Stimulated activated naive CD4-positive, alpha-beta T cell (primary cell): ENCODE data around the gene HSBP1L1.

ENCODE experiments used
- DNase-seq, 6 experiments: peaks; one replicate each; lab custom pipeline; 2025; lab: John Stamatoyannopoulos, UW

The HSBP1L1 gene

DNA sequence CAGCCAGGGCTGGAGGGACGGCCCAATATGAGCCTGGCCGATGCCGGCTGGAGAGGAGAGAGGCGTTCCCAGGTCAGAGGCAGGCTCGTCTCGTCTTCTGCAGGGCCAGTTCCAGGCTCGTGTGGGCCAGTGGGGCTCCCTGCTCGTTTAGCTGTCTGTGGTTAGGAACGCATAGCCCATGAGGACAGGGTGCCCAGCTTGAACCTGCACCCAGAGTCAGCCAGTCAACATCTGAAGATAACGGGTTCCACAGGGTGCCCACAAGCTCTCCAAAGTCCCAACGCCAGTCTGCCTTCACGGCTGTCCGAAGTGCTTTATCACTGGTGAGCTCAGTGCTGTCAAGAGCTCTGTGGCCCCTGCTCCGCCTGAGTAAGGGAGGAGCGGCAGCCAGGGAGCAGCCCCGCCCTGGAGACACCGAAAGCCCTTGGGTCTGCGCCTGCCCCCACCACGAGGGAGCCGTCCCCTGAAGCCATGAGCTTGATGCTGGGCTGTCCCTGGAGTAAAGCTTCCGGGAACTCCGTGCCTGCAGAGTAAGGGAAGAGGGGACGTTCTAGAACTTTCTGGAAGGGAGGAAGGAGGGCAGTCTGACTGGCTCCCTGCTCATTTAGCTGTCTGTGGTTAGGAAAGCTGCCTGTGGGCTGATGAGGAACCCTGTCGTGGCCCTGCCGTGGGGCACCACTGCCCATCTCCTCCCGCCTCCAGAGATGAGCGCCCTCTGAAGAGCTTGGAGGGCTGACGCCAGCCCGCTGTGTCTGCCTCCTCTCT is 2.7 kb upstream of the HSBP1L1 start:
- no peak for DNase-seq

DNA sequence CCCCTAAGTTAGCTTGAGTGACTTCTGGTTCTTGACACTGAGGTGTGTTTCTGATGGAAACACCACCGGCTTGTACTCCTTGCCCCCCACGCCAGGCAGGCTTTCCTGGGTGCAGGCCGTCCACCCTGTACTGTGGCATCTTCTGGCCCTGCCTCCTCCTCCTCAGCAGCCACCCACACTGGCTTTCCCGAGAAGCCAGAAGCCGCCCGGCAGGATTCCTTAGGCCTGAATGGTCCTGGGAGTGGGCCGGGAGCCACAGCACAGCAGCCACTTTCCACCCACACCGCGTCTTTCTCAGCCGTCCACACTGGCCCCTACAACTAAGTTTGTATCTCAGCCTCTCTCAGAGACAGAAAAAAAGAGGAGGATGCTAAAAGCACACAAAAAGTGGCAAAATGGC is 2.1 kb upstream of the HSBP1L1 start:
- DNase-seq, result no peak

DNA sequence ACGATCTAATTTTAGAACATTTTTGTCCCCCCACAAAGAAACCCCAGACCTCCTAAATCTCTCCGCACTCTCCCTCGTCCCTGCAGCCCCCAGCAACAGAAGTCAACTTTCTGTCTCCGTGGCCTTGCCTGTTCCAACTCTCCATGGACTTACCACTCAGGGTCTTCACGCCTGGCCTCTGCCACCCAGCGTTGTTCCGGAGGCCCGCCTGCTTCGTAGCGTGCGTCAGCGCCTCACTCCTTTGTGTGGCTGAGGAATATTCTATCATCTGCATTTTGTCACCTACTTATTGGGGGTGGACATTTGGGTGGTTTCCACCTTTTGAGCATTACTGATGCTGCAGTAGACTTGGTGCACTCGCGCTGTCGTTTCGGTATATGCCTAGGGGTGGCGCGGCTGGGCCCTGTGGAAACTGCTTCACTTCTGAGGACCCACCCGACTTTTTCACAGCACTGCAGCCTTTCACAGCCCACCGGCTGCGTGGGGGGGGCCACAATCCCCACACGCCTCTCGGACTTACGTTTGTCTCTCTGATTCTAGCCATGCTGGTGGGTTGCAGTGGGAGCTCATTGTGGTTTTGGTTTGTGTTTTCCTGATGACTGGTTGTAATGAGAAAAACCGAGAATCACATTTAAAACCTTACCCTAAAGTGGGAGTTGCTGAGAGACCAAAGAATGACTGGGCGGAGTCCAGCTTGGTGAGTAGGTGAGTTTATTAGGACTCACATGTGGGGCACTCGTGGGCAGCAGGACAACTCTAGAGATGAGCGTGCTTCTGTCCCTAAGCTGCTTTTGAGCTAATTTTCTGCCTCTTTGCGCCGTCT is 1.4 kb upstream of the HSBP1L1 start:
- no peak for DNase-seq

DNA sequence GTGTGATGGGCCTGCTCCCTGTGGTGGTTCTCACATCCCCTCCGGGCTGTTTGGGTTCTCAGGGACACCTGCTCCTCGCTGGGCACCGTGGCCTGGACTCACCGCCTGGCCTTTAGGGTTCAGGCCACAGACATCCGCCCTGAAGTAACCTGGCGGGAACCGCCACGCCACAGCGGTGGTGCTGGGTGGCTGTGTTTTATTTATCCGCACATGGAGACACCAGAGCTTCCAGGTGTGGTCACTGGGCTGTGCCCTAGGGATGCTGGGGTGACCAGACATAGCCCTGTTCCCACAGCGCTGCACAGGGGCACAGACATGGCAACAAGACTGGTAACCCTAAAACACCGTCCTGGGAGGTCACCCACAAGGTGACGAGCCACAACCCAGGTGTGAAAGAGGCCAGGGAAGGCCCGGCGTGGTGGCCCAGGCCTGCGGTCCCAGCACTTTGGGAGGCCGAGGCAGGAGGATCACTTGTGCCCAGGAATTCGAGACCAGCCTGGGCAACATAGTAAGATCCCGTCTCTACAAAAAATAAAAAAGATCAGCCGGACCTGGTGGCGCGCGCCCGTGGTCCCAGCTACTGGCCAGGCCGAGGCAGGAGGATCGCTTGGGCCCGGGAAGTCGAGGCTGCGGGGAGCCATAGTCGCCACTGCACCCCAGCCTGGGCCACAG is 649 bp upstream of the HSBP1L1 start:
- no peak for DNase-seq

DNA sequence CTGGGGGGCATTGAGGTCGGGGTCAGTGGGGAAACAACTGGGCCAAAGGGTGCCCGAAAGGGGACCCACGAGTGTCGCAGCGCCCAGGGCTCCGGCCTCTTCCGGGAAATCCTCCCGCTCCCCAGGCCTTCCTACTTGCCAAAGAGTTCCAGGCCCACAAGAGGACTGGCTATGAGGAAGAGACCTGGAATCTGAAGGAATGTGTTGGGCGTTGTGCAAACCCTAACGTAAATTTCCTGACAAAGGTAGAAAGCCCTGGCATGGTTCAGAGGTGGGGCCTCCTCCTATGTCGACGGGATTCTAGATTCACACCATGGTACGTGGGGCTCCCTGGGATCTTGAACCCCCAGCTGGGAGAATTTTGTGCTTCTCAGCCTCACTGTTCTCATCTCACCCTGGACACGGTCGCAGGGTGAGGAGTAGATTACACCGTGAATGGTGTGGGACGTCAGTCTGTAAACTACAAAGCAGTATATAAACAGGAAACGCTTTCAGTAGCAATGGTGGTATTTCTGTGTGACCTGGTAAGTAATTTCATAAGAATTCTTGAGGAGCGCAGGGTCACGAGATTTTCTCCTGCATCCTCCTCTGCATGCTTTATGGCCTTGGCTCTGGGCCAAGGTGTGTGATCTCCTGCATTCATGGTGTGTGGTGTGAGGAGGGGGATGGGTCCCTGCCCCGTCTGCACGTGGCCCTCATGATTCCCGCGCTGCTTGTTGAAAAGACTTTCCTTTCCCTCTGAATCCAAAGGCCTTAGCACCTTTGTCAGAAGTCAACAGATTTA is 868 bp downstream of the HSBP1L1 start:
- DNase-seq, result peak in 5 of 6 experiments; percentile 17 to 59 (median 32)

DNA sequence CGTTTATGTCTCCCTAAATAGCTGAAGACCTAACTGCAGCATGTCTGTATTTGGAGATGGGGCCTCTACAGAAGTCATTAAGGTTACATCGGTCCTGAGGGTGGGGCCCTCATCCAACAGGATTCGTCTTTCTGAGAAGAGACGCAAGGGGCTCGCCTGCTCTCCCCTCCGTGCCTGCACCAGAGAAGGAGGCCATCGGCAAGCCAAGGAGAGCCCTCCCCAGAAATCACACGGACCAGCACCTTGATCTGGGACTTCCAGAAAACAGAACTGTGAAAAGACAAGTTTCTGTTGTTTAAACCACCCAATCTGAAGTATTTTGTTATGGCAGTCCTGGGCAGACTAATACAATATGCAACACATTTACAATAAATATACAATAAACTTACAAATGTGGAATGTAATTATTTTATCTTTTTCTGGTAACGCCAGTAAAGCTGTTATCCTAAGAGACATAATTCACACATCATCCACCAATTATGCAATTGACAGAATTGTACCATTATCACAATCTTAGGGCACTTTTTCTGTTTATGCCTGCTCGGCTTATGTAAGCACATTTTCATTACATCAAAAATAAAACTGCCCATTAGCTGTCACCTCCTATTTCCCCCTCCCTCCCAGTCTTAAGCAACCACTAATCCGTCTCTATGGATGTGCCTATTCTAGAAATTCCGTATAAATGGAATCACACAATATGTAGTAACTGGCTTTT is 6.1 kb downstream of the HSBP1L1 start:
- no peak for DNase-seq

DNA sequence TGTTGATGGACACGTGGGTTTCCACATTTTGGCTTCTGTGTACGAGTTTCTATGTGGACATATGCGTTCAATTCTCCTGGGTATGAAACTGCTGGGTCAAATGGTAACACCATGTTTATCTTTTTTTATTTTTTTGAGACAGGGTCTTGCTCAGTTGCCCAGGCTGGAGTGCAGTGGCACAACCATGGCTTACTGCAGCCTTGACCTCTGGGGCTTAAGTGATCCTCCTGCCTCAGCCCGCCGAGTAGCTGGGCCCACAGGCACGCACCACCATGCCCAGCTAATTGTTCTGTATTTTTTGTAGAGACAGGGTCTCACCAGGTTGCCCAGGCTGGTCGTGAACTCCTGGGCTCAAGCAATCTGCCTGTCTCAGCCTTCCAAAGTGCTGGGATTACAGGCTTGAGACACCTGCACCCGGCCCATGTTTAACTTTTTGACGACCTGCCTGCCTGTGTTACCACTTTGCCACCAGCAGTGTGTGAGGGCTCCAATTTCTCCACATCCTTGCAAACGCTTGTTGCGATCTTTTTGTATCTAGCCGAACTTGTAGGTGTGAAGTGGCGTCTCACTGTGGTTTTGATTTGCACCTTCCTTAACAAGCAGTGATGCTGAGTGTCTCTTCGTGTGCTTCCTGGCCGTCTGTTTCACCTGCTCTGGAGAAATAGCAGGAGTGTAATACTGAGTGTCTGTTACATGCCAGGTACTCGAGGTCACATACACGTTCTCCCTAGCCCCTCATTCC is 6.9 kb downstream of the HSBP1L1 start:
- no peak for DNase-seq

DNA sequence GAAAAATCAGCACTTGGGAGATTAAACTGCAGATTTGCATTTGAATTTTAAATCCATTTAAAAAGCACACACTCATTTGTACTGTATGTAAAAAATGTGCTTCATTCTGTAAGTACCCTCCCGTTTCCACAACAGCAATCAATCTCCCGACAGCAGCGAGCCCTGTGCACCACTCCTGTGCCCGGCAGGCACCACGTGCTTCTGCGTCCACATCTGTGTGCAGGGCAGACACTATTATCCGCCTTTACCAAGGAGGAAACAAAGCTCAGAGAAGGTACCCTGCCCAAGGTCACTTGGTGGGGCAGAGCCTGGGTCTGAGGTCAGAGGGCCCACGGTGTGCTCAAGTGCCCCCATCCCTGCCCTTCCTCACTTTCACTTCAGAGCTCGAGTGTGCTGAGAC is 7.5 kb downstream of the HSBP1L1 start:
- no peak for DNase-seq

DNA sequence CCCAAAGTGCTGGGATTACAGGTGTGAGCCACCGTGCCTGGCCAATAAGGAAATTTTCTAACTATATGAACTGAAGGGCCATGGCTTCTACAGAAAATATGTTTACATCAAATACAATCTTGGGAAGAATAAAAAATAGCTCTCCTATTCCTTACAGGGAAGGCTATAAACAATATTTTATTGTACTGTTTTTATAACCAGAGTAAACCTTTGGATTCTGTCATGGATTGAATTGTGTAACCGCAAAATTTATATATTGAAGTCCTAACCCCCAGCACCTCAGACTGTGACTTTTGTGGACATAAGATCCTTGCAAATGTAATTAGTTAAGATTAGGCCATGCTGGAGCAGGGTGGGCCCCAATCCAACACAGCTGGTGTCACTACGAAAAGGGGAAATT is 8.3 kb downstream of the HSBP1L1 start:
- no peak for DNase-seq

DNA sequence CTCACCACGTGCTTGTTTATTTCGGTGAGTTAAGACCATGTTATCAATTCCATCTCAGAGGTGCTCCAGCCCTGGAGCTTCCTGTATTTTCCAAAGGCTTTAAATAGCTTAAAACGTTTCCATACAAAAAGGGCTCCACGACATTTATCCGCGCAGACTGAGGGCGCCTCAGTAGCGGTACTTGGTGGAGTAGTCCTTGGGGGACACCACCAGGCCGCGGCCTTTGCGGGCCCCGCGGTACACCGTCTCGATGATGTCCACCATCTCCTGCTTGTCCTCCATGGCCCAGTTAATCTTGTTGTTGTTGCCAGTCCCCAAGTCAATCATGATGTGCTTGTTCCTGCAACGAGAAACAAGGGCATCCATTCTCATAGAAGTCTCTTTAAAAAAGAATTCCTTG is 9.1 kb downstream of the HSBP1L1 start:
- no peak for DNase-seq

DNA sequence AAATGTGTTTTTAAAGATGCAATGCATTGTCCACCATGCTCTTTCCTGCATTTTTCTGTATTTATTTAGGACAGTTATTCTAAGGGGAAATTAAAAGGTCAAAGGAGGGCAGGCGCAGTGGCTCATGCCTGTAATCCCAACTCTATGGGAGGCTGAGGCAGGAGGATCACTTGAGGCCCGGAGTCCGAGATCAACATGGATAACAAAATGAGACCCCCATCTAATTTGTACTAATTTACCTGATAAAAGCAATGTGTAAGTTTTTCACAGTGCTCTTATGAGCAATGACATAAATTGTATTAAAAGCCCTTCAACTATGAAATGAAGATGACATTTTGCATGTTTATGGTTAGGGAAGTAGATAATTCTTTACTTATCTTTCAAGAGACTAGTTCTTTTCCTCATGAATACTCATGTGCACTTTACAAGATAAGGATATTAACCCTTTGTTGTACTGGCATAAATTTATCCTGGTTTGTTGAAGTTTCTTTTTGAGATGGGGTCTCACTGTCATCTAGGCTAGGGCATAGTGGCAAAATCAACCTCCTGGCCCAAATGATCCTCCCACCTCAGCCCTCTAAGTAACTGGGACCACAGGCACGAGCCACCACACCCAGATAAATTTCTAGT is 9.7 kb downstream of the HSBP1L1 start:
- DNase-seq, result no peak

DNA sequence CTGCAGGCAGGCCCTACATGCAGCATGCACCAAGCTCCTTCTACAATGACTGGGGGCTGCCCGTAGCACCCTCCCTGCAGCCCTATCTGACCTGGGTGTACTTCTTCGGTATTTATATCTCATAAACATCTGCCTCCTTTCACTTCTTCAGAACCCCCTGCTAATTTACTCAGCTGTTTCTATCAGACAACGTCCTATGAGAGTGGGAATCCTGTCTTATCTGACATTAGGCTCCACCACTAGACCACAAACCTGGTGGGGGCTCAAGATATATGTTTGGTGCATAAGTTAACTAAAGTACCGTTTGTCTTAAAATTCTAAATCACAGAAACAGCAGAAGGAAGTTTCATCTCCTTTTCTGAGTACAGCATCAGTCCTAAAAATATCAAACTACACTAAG is 10.6 kb downstream of the HSBP1L1 start:
- DNase-seq, result no peak

DNA sequence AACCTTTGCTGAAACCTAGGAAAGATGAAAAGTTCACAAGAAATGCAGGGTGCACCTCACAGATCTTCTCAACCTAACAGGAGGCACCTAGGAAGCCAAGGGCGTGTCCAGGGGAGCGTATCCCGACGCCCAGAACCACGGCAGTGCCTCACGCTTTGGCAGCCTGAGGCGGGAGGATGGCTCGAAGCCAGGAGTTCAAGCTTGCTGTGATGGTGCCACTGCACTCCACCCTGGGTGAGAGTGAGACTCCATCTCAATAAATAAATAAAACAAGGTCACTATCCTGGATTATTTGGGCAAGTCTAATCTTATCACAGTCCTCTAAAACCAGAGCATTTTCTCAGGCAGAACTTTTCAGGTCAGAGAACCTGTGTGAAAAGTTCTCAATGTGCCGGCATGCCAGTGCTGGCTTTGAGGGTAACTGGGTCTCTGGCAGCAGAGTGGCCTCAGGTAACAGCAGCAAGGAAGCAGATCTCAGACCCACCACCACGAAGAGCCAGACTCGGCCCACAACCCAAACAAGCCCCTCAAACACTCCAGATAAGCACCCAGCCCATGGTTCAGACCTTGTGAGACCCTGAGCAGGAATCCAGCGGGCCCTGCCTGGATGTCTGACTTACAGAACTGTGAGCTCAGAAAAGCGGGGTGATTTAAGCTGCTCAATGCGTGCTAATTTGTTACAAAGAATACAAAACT is 11.7 kb downstream of the HSBP1L1 start:
- no peak for DNase-seq

DNA sequence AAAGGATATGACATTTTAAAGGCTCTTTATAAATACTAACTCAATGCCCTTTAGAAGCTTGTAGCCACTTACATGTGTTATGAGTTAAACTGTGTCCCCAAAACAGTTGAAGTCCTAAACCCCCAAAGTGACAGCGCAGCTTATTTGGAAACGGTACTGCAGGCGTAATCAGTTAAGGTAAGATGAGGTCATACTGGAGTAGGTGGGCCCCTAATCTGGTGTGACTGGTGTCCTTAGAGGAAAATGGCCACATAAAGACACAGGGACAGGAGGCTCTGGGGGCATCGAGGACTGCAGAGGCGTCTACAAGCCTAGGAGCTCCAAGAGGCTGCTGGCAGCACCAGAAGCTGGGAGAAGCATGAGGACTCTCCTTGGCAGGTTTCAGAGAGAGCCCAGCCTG is 15.4 kb downstream of the HSBP1L1 start:
- DNase-seq, result no peak

DNA sequence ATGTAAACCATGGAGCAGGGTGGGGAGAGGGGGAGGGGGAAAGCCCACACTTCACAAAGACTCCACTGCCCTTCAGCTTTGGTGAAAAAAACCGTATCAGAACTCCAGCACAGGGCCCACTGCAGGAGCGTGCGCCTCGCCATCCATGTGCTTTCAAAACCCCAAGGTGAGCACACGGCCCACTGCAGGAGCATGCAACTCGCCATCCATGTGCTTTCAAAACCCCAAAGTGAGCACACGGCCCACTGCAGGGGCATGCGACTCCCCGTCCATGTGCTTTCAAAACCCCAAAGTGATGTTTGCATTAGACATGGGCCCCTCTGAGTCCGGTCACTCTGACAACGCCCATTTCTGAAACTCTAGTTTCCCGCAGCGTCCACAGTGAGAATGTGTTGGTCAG is 16.1 kb downstream of the HSBP1L1 start:
- DNase-seq, result no peak

DNA sequence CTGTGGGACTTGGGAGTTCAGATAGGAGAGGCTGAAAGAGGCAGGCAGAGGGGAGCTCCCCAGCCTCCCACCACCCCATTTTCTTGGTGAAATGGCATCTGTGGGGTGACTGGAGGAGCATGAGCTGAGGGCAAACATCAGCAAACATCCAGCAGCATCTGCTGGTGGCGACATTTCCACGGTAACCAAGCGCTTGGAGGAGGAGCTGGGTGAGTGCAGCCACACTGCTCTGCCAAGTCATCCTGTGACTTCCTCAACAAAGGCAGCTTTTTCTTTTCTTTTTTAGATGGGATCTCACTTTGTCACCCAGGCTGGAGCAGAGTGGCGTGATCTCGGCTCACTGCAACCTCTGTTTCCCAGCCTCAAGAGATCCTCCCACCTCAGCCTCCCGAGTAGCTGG is 18.3 kb downstream of the HSBP1L1 start:
- no peak for DNase-seq

DNA sequence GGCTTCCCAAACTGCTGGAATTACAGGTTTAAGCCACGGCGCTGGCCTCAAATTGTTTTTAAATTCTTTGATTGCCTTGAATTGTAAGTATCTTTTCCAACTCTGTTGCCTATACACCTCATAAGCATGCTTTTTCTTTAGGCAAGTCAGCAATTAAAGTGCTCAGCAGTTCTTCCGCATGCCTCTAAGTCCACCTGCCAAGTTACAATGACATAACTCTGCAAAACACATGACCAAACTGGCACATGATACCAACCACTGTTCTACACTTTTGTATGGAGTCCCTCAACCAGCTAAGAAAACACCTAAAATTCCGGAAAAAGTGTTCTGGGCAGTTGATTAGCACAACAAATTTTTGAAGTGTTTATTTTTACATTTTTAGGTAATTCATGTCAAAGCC is 18.8 kb downstream of the HSBP1L1 start:
- DNase-seq, result no peak

DNA sequence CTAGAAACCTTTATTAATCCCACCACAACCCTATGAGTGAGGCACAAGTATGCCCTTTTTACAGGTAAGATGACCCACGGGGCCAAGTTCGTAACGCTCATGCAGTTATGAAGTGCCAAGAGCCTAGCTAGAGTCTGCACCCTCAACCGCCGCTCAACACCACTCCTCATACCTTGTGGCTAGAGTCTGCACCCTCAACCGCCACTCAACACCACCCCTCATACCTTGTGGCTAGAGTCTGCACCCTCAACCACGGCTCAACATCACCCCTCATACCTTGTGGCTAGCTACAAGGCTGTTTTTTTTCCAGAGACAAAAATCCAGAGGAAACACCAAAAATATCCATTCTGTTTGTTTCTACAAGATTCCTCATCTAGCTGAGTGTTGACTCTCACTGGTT is 19.4 kb downstream of the HSBP1L1 start:
- DNase-seq, result no peak

DNA sequence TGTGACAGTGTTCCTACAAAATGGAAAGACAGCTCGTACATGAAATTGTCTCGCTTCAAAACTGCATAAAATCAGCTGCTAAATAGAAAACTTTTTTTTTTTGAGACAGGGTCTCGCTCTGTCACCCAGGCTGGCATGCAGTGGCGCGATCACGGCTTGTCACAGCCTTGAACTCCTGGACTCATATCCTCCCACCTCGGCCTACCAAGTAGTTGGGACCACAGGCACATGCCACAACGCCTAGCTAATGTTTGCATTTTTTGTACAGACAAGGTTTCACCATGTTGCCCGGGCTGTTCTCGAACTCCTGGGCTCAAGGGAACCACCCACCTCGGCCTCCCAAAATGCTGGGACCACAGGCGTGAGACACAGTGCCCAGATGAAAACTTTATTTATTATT is 20.7 kb downstream of the HSBP1L1 start:
- DNase-seq, result no peak

DNA sequence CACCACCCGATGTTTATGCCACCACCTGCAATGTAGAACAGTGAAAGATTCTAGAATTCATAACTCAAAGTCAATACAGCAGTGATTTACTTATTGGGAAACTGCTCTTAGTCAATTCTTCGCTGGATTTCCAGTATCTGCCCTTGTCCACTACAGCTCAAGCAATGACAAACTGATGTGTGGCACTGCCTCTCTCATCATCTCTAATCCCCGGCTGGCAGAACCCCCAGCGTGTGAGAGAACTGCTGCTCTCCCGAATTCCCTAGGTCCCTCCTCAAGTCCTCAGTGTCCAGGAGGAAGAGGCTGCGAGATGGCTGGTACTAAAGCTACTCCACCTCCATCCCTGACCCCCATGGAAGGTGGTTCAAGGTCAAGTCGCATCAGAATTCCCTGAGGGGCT is 22.3 kb downstream of the HSBP1L1 start:
- DNase-seq, result no peak
